ENCODE data around the gene MEX3A.
"Not testable (repeated sequence)": the region's sequence is repeated elsewhere in the genome, so short reads cannot be mapped to it uniquely, and the experiment has no call there.

DNA sequence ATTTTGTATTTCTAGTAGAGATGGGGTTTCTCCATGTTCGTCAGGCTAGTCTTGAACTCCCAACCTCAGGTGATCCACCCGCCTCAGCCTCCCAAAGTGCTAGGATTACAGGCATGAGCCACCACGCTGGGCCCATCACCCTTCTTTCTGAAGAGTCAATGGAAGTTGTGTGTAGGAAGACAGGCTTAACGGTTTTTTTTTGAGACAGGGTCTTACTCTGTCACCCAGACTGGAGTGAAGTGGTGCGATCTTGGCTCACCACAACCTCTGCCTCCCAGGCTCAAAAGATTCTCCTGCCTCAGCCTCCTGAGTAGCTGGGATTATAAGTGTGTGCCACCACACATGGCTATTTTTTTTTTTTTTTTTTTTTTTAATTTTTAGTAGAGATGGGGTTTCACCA, 34.5 kb upstream of the MEX3A start:
- TF ChIP-seq MTA3 (IDR thresholded peaks at IDR 0.05; ENCODE audit: borderline replicate concordance, low read length); HDAC2 (IDR thresholded peaks at IDR 0.05); NFYB (IDR thresholded peaks at IDR 0.05; ENCODE audit: insufficient read depth, low read depth, low read length); ZZZ3 (IDR thresholded peaks at IDR 0.05; ENCODE audit: control insufficient read depth, insufficient read length, low read depth); RELA (IDR thresholded peaks at IDR 0.05; ENCODE audit: borderline replicate concordance, partially characterized antibody); NBN (IDR thresholded peaks at IDR 0.05); JUNB (IDR thresholded peaks at IDR 0.05); MXI1 (IDR thresholded peaks at IDR 0.05; ENCODE audit: low read depth, low read length); ETV6 (conservative IDR thresholded peaks at IDR 0.05 in 1 of 2, IDR thresholded peaks at IDR 0.05 in 1 of 2; ENCODE audit: borderline replicate concordance in 1 of 2, low read depth in 1 of 2); KAT2A (conservative IDR thresholded peaks at IDR 0.05; ENCODE audit: control insufficient read depth, low read depth, low read length); POLR2AphosphoS5 (IDR thresholded peaks at IDR 0.05; ENCODE audit: low read length): not testable (repeated sequence)
- TF ChIP-seq, protein P1, sequence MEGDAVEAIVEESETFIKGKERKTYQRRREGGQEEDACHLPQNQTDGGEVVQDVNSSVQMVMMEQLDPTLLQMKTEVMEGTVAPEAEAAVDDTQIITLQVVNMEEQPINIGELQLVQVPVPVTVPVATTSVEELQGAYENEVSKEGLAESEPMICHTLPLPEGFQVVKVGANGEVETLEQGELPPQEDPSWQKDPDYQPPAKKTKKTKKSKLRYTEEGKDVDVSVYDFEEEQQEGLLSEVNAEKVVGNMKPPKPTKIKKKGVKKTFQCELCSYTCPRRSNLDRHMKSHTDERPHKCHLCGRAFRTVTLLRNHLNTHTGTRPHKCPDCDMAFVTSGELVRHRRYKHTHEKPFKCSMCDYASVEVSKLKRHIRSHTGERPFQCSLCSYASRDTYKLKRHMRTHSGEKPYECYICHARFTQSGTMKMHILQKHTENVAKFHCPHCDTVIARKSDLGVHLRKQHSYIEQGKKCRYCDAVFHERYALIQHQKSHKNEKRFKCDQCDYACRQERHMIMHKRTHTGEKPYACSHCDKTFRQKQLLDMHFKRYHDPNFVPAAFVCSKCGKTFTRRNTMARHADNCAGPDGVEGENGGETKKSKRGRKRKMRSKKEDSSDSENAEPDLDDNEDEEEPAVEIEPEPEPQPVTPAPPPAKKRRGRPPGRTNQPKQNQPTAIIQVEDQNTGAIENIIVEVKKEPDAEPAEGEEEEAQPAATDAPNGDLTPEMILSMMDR (IDR thresholded peaks at IDR 0.05 in 2 of 3, conservative IDR thresholded peaks at IDR 0.05 in 1 of 3; ENCODE audit: control insufficient read depth in 2 of 3, extremely low read depth in 1 of 3, insufficient read depth in 1 of 3, low read depth in 3 of 3, low read length in 3 of 3), result not testable (repeated sequence)
- TF ChIP-seq, protein P2, sequence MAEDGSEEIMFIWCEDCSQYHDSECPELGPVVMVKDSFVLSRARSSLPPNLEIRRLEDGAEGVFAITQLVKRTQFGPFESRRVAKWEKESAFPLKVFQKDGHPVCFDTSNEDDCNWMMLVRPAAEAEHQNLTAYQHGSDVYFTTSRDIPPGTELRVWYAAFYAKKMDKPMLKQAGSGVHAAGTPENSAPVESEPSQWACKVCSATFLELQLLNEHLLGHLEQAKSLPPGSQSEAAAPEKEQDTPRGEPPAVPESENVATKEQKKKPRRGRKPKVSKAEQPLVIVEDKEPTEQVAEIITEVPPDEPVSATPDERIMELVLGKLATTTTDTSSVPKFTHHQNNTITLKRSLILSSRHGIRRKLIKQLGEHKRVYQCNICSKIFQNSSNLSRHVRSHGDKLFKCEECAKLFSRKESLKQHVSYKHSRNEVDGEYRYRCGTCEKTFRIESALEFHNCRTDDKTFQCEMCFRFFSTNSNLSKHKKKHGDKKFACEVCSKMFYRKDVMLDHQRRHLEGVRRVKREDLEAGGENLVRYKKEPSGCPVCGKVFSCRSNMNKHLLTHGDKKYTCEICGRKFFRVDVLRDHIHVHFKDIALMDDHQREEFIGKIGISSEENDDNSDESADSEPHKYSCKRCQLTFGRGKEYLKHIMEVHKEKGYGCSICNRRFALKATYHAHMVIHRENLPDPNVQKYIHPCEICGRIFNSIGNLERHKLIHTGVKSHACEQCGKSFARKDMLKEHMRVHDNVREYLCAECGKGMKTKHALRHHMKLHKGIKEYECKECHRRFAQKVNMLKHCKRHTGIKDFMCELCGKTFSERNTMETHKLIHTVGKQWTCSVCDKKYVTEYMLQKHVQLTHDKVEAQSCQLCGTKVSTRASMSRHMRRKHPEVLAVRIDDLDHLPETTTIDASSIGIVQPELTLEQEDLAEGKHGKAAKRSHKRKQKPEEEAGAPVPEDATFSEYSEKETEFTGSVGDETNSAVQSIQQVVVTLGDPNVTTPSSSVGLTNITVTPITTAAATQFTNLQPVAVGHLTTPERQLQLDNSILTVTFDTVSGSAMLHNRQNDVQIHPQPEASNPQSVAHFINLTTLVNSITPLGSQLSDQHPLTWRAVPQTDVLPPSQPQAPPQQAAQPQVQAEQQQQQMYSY (CRISPR knock-in tag; IDR thresholded peaks at IDR 0.05), result not testable (repeated sequence)
- TF ChIP-seq, protein P3, sequence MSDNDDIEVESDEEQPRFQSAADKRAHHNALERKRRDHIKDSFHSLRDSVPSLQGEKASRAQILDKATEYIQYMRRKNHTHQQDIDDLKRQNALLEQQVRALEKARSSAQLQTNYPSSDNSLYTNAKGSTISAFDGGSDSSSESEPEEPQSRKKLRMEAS (IDR thresholded peaks at IDR 0.05; ENCODE audit: low read depth, low read length), result not testable (repeated sequence)

Data from GM12878 (cell line).